ENCODE measurements around the gene SLIT1. TPM values are rescaled to one million over a fixed set of nuclear protein-coding genes. Genes with fewer than 3 reads are reported as not detected.

Gene SLIT1
- total RNA-seq, 2 experiments from 2014 or later: 0.59 to 1.5 TPM

- Mint-ChIP-seq H3K27ac (no peak overlapping the region), H3K4me1 (no peaks in the 10 kb centered on the region), H3K27me3 (peaks cover 10% of the 10 kb centered on the region), H3K4me3 (no peak overlapping the region), H3K36me3 (no peaks in the 10 kb centered on the region), H3K9me3 (ENCODE audit: low read depth) (no peaks in the 10 kb centered on the region)
- ATAC-seq: no peak
- no peak for DNase-seq
- CTCF ChIA-PET: interaction anchor here (0.9 kb wide), 1 partner anchor 30 kb away, joined by 3 read pairs; no protein-coding TSS in a partner anchor
These were observed 83.3 kb downstream of the SLIT1 start for GRCh38 chr10:97102441-97102840.

- Mint-ChIP-seq H3K36me3 (no peaks in the 10 kb centered on the region), H3K9me3 (ENCODE audit: low read depth) (no peaks in the 10 kb centered on the region), H3K4me1 (peaks cover 10% of the 10 kb centered on the region), H3K27ac (no peak overlapping the region), H3K4me3 (no peak overlapping the region), H3K27me3 (peaks cover 21% of the 10 kb centered on the region)
- CTCF ChIA-PET: no interaction called here
- ATAC-seq: no peak
- no peak for DNase-seq
These were observed 84.4 kb downstream of the SLIT1 start for GRCh38 chr10:97101166-97101940.

- H3K36me3 Mint-ChIP-seq: no peaks in the 10 kb centered on the region
- H3K27ac Mint-ChIP-seq: no peak overlapping the region
- DNase-seq (no peak), ATAC-seq (no peak)
- peaks cover 17% of the 10 kb centered on the region for H3K4me1 Mint-ChIP-seq
- H3K9me3 Mint-ChIP-seq (ENCODE audit: low read depth): no peaks in the 10 kb centered on the region
- CTCF ChIA-PET: no interaction called here
- H3K27me3 Mint-ChIP-seq: peaks cover 27% of the 10 kb centered on the region
- no peak overlapping the region for H3K4me3 Mint-ChIP-seq
These were observed 85.1 kb downstream of the SLIT1 start for GRCh38 chr10:97100657-97101056.

GRCh38 chr10:97099868-97100267 is 85.9 kb downstream of the SLIT1 start:
- no peaks in the 10 kb centered on the region for H3K36me3 Mint-ChIP-seq
- no peak overlapping the region for H3K4me3 Mint-ChIP-seq
- ATAC-seq (no peak), DNase-seq (no peak)
- no peaks in the 10 kb centered on the region for H3K9me3 Mint-ChIP-seq (ENCODE audit: low read depth)
- CTCF ChIA-PET: interaction anchor here (0.9 to 1.1 kb wide), 2 partner anchors 97 to 109 kb away, joined by 3 to 4 read pairs; no protein-coding TSS in a partner anchor
- no peak overlapping the region for H3K27ac Mint-ChIP-seq
- H3K4me1 Mint-ChIP-seq: peaks cover 17% of the 10 kb centered on the region
- H3K27me3 Mint-ChIP-seq: peaks cover 32% of the 10 kb centered on the region

DNA sequence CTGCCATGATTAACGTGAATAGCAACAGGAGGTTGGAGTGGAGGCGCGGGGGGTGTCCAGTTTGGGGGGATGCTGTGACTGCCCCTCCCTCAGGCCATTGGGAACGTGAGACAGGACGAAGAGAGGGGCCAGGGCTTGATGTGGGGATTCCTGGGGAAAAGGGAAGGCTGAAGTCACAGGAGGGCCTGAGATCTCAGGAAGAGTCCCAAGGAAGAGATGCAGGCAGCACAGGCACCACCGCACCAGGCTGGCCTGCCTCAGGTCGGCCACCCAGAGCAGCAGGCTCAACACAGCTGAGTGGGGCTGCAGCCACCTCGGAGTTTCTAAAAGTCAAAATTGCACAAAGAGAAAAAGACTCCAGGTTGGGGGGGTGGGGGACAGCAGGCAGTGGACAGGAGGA is 86.7 kb downstream of the SLIT1 start:
- H3K36me3 Mint-ChIP-seq: no peaks in the 10 kb centered on the region
- H3K4me1 Mint-ChIP-seq: peaks cover 17% of the 10 kb centered on the region
- H3K9me3 Mint-ChIP-seq (ENCODE audit: low read depth): no peaks in the 10 kb centered on the region
- no peak overlapping the region for H3K27ac Mint-ChIP-seq
- no peak overlapping the region for H3K4me3 Mint-ChIP-seq
- ATAC-seq (no peak), DNase-seq (no peak)
- CTCF ChIA-PET: interaction anchor here (0.9 to 1.1 kb wide), 2 partner anchors 98 to 110 kb away, joined by 3 to 4 read pairs; no protein-coding TSS in a partner anchor
- H3K27me3 Mint-ChIP-seq: peaks cover 34% of the 10 kb centered on the region

DNA sequence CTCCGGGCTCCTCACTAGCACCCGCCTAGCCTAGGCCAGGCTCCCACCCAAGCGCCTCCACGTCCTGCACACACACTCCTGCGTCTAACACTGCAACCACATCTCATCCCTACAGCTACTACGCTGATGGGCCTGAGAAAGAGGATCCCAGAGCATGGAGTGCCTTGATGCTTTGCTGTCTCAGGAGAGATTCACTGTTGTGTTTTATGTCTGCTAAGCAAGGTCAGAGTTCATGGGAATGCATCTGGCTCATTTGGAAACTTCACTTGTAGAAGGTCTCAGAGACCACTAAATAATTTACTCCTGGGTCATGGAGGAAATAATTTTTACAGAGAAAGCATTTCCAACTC is 88.7 kb downstream of the SLIT1 start:
- ATAC-seq (no peak), DNase-seq (no peak)
- CTCF ChIA-PET: interaction anchor here (1.4 to 3.5 kb wide), 2 partner anchors 15 to 24 kb away, joined by 3 to 14 read pairs; no protein-coding TSS in a partner anchor
- Mint-ChIP-seq H3K36me3 (no peaks in the 10 kb centered on the region), H3K9me3 (ENCODE audit: low read depth) (no peaks in the 10 kb centered on the region), H3K27ac (no peak overlapping the region), H3K4me3 (no peak overlapping the region), H3K4me1 (peaks cover 17% of the 10 kb centered on the region), H3K27me3 (peaks cover 37% of the 10 kb centered on the region)

- Mint-ChIP-seq H3K4me1 (peaks cover 17% of the 10 kb centered on the region), H3K36me3 (no peaks in the 10 kb centered on the region), H3K27ac (no peak overlapping the region), H3K27me3 (peaks cover 37% of the 10 kb centered on the region), H3K9me3 (ENCODE audit: low read depth) (no peaks in the 10 kb centered on the region), H3K4me3 (no peak overlapping the region)
- peak; percentile 44 for DNase-seq
- CTCF ChIA-PET: interaction anchor here (1.0 to 3.5 kb wide), 3 partner anchors 15 to 114 kb away, joined by 3 to 14 read pairs (median 3); no protein-coding TSS in a partner anchor
- peak; percentile 67 for ATAC-seq
These were observed 89.3 kb downstream of the SLIT1 start for GRCh38 chr10:97096261-97097083.

GRCh38 chr10:97095701-97096260 is 90.0 kb downstream of the SLIT1 start:
- no peaks in the 10 kb centered on the region for H3K36me3 Mint-ChIP-seq
- DNase-seq (no peak), ATAC-seq (peak; percentile 23)
- H3K9me3 Mint-ChIP-seq (ENCODE audit: low read depth): no peaks in the 10 kb centered on the region
- no peak overlapping the region for H3K4me3 Mint-ChIP-seq
- CTCF ChIA-PET: interaction anchor here (1.0 to 3.5 kb wide), 4 partner anchors 14 to 114 kb away, joined by 3 to 14 read pairs (median 3); no protein-coding TSS in a partner anchor
- peaks cover 42% of the 10 kb centered on the region for H3K27me3 Mint-ChIP-seq
- peaks cover 17% of the 10 kb centered on the region for H3K4me1 Mint-ChIP-seq
- no peak overlapping the region for H3K27ac Mint-ChIP-seq

DNA sequence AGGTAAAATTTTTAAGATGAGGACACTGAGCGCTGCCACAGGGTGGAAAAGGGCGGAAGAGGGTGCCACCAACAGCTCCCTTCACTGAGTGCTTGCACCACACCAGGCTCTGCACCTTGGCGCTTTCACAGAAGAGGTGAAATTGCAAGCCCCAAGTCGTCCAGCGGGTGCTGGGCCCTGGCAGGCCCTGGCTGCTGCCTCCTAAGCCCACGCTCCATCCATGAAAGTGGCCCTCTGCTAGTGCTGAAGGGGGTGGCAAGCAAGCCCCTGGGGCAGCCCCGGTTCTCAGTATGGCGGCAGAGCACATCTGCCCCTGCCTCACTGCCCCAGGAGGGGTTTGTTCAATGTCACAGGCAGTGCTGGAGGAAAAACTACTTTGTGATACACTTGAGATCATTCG is 95.1 kb downstream of the SLIT1 start:
- CTCF ChIA-PET: interaction anchor here (1.9 to 4.1 kb wide), 2 partner anchors 9 to 17 kb away, joined by 8 to 16 read pairs; no protein-coding TSS in a partner anchor
- ATAC-seq (no peak), DNase-seq (no peak)
- H3K4me3 Mint-ChIP-seq: no peak overlapping the region
- H3K27ac Mint-ChIP-seq: no peak overlapping the region
- no peaks in the 10 kb centered on the region for H3K9me3 Mint-ChIP-seq (ENCODE audit: low read depth)
- H3K27me3 Mint-ChIP-seq: peaks cover 48% of the 10 kb centered on the region
- H3K36me3 Mint-ChIP-seq: no peaks in the 10 kb centered on the region
- no peaks in the 10 kb centered on the region for H3K4me1 Mint-ChIP-seq

GRCh38 chr10:97090035-97090434 is 95.7 kb downstream of the SLIT1 start:
- peaks cover 45% of the 10 kb centered on the region for H3K27me3 Mint-ChIP-seq
- H3K4me1 Mint-ChIP-seq: no peaks in the 10 kb centered on the region
- CTCF ChIA-PET: interaction anchor here (1.3 to 1.9 kb wide), 2 partner anchors 17 to 120 kb away, joined by 4 to 8 read pairs; no protein-coding TSS in a partner anchor
- no peak for DNase-seq
- H3K36me3 Mint-ChIP-seq: no peaks in the 10 kb centered on the region
- no peak for ATAC-seq
- no peak overlapping the region for H3K27ac Mint-ChIP-seq
- no peaks in the 10 kb centered on the region for H3K9me3 Mint-ChIP-seq (ENCODE audit: low read depth)
- no peak overlapping the region for H3K4me3 Mint-ChIP-seq

- Mint-ChIP-seq H3K27me3 (peaks cover 41% of the 10 kb centered on the region), H3K4me3 (no peak overlapping the region), H3K36me3 (no peaks in the 10 kb centered on the region), H3K27ac (no peak overlapping the region), H3K4me1 (no peaks in the 10 kb centered on the region), H3K9me3 (ENCODE audit: low read depth) (no peaks in the 10 kb centered on the region)
- ATAC-seq: no peak
- CTCF ChIA-PET: interaction anchor here (1.3 to 1.9 kb wide), 2 partner anchors 16 to 121 kb away, joined by 4 to 8 read pairs; no protein-coding TSS in a partner anchor
- no peak for DNase-seq
These were observed 96.4 kb downstream of the SLIT1 start for GRCh38 chr10:97089209-97089870.

DNA sequence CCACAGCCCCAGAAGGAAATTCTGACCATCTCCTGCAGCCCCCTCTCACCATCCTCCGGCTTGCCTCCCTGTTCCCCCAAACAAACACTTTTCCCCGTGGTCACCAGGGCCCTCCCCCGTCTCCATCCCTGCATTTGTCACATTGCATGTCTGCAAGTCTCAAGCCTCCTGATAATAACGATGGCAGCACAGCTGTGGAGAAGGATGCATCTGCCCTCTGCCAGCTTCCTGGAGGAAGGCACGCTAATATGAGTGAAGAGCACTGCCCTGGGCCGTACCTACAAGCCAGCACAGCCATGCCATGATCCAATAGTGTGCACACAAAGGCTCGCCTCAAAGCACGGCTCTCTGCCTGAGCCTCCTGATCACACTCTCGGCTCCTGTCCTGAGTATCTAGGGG is 98.5 kb downstream of the SLIT1 start:
- Mint-ChIP-seq H3K36me3 (no peaks in the 10 kb centered on the region), H3K4me1 (no peaks in the 10 kb centered on the region), H3K9me3 (ENCODE audit: low read depth) (no peaks in the 10 kb centered on the region), H3K27ac (no peak overlapping the region), H3K4me3 (no peak overlapping the region), H3K27me3 (peaks cover 38% of the 10 kb centered on the region)
- no peak for ATAC-seq
- no peak for DNase-seq
- CTCF ChIA-PET: no interaction called here

DNA sequence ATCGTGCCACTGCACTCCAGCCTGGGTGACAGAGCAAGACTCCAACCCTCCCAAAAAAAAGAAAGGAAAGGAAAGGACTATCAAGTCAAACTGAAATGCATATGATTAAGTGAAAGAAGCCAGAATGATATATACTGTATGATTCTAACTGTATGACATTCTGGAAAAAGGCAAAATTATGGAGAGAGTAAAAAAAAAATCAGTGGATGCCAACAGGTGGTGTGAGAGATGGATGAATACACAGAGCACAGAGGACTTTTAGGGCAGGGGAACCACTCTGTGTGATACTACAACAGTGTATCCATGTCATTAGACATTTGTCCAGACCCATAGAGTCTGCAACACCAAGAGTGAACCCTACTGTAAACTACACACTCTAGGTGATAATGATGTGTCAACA is 99.2 kb downstream of the SLIT1 start:
- CTCF ChIA-PET: interaction anchor here (1.1 kb wide), 1 partner anchor 13 kb away, joined by 4 read pairs; no protein-coding TSS in a partner anchor

More for the DNA sequence above, 99.2 kb downstream of the SLIT1 start:
- H3K4me1 Mint-ChIP-seq: no peaks in the 10 kb centered on the region
- no peak overlapping the region for H3K4me3 Mint-ChIP-seq
- no peaks in the 10 kb centered on the region for H3K36me3 Mint-ChIP-seq
- DNase-seq (no peak), ATAC-seq (no peak)
- peaks cover 42% of the 10 kb centered on the region for H3K27me3 Mint-ChIP-seq
- no peaks in the 10 kb centered on the region for H3K9me3 Mint-ChIP-seq (ENCODE audit: low read depth)
- no peak overlapping the region for H3K27ac Mint-ChIP-seq

All from activated CD8-positive, alpha-beta memory T cell treated with anti-CD3 and anti-CD28 coated beads, Interleukin-2, amount 10 ng/mL, durations not matched to agents 7 days and 5 days (primary cell).